Subcutaneous adipose tissue (tissue), 4 donors: Measurements from ENCODE around the gene OLIG2. TPM values are rescaled to one million over a fixed set of nuclear protein-coding genes. Genes with fewer than 3 reads are reported as not detected.

Experiments used
- total RNA-seq, 4 donors: library from RNA; depleted of rRNA; stranded (reverse); fragments of >200 nt; gene quantifications; one replicate each; pipeline ENCODE4 v1.1.0, GENCODE V29; 2016
- TF ChIP-seq, protein P1 (sequence below): fragments of 450-650 bp; IDR thresholded peaks from one replicate; pipeline ENCODE4 v1.5.1; 2016; ENCODE audit warnings: low read depth, mild to moderate bottlenecking, control low read depth, antibody characterized with exemption, moderate library complexity

Gene OLIG2
- total RNA-seq, 4 donors from 2014 or later = not detected

DNA sequence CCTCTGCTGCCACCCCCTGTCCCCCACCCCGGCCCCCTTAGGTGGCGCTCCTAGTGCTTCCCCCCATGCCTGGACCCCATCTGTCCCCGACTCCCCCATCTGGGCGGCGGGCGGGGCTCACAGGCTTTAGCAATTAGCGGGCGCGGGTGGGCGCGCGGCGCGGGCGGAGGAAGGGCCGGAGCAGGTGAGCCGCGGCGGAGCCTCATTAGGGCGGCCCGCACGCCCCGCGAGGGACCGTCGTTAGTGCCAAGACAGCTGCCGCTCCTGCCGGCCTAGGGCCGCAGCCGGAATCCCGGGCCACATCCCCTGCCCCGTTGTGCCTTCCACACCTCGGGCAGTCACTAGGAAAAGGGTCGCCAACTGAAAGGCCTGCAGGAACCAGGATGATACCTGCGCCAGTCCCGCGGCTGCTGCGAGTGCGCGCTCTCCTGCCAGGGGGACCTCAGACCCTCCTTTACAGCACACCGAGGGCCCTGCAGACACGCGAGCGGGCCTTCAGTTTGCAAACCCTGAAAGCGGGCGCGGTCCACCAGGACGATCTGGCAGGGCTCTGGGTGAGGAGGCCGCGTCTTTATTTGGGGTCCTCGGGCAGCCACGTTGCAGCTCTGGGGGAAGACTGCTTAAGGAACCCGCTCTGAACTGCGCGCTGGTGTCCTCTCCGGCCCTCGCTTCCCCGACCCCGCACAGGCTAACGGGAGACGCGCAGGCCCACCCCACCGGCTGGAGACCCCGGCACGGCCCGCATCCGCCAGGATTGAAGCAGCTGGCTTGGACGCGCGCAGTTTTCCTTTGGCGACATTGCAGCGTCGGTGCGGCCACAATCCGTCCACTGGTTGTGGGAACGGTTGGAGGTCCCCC, 7.6 kb downstream of the OLIG2 start:
- TF ChIP-seq, protein P1, sequence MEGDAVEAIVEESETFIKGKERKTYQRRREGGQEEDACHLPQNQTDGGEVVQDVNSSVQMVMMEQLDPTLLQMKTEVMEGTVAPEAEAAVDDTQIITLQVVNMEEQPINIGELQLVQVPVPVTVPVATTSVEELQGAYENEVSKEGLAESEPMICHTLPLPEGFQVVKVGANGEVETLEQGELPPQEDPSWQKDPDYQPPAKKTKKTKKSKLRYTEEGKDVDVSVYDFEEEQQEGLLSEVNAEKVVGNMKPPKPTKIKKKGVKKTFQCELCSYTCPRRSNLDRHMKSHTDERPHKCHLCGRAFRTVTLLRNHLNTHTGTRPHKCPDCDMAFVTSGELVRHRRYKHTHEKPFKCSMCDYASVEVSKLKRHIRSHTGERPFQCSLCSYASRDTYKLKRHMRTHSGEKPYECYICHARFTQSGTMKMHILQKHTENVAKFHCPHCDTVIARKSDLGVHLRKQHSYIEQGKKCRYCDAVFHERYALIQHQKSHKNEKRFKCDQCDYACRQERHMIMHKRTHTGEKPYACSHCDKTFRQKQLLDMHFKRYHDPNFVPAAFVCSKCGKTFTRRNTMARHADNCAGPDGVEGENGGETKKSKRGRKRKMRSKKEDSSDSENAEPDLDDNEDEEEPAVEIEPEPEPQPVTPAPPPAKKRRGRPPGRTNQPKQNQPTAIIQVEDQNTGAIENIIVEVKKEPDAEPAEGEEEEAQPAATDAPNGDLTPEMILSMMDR = no peak

DNA sequence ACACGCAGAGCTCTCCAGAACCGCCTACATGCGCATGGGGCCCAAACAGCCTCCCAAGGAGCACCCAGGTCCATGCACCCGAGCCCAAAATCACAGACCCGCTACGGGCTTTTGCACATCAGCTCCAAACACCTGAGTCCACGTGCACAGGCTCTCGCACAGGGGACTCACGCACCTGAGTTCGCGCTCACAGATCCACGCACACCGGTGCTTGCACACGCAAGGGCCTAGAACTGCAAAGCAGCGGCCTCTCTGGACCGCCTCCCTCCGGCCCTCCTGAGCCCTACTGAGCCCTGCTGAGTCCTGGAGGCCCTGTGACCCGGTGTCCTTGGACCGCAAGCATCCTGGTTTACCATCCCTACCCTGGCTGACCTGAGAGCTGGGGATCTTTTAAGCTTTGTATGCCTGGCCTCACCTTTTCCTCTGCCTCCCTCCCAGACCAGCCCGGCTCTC, 8.3 kb downstream of the OLIG2 start:
- TF ChIP-seq, protein P1 = no peak

DNA sequence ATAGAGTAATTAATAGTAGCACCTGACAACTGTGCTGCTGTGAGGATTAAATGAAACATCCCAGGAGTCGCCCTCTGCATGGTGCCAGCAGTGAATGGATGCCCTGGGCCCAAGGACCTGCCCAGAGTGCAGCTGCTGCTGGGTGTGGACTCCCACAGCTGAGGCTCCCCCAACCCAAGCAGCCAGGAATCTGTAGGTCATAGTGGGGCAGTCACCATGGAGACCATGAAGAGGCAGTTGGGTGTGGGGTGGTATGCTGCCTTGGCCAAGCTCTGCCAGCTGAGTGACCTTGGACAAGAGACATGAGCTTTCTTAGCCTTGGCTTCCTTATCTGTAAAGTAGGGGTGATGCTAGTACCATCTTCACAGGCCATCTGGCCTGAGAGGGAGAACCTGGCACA, 9.4 kb downstream of the OLIG2 start:
- TF ChIP-seq, protein P1 = no peak

DNA sequence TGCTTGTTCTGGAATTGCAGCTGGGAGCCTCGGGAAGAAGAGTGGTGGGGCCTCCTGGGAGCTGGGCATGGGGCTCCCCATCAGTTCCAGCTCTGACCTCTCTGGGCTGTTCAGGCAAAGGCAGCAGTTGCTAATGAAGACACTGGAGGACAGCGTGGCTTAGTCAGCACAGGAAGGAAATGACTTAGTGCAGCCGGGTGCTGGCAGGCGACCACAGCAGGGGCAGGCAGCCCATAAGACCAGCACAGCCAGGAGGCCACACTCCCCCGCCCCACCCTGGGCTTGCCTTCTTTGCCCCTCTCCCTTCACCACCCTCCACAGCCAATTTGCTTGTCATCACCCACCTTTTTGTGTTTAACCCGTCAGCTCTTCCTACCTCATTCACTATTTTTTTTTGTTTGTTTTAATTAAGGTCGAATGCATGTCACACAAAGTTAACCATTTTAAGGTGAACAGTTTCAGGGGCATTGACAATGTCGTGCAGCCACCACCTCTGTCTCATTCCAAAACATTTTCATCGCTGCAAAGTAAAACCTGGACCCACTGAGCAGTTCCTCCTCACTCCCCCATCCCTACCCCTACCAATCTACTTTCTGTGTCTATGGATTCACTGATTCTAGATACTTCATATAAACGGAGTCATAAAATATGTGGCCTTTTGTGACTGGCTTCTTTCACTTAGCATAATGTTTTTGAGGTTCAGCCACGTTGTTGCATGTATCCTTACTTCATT, 10.9 kb downstream of the OLIG2 start:
- TF ChIP-seq, protein P1 = no peak

DNA sequence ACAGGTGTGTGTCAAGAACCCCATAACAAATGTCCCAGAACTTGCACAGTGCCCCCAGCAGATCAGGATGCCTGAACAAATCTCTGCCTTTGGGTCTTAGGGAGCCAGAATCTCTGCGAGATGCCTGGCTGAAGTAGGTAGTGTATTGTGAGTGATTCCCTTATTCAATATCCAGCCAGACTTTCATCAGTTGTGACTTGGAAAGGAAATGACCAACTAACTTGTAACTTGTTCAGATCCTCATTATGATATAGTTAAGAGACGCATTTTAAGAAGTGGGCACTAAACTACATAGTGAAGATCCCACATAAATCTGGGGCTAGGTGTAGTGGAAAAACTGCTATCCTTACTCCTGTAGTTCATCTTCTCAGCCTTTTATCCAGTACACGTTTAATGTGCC, 11.8 kb downstream of the OLIG2 start:
- TF ChIP-seq, protein P1 = no peak

DNA sequence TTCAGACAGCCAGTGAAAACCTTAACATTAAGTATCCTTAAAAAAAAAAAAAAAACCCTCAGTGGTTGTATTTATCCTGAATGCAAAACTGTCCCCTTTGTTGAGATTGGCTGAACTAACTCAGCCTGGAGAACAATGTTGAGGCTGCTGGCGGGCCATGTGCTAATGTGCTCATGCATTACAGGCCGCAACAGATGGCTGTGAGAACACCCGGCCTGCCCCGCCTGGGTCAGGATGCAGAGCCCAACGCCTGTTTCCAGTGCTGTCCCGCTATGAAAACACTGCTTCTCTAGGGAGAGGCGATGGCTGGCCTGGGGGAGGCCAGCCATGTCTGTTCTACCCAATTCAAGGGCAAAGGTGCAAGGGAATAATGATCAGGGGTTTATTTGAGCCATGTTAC, 13.8 kb downstream of the OLIG2 start:
- TF ChIP-seq, protein P1 = no peak

DNA sequence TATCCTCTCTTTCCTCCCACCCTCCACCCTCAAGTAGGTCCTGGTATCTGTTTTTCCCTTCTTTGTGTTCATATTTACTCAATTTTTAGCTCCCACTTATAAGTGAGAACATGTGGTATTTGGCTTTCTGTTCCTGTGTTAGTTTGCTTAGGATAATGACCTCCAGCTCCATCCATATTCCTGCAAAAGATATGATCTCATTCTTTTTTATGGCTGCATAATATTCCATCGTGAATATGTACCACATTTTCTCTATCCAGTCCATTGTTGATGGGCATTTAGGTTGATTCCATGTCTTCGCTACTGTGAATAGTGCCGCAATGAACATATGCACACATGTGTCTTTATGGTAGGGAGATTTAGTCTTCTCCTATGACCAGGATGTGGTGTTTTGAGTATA, 14.5 kb downstream of the OLIG2 start:
- TF ChIP-seq, protein P1 = no peak
